HG03064 (cell line): ENCODE data around the gene KLHL7.

Experiments
- ATAC-seq: cut with Tn5 transposase; IDR thresholded peaks from one replicate; pipeline ENCODE4 v1.9.1; 2021; ENCODE audit warnings: low read depth; ENCODE audit not compliant: unreplicated experiment

Gene KLHL7, protein sequence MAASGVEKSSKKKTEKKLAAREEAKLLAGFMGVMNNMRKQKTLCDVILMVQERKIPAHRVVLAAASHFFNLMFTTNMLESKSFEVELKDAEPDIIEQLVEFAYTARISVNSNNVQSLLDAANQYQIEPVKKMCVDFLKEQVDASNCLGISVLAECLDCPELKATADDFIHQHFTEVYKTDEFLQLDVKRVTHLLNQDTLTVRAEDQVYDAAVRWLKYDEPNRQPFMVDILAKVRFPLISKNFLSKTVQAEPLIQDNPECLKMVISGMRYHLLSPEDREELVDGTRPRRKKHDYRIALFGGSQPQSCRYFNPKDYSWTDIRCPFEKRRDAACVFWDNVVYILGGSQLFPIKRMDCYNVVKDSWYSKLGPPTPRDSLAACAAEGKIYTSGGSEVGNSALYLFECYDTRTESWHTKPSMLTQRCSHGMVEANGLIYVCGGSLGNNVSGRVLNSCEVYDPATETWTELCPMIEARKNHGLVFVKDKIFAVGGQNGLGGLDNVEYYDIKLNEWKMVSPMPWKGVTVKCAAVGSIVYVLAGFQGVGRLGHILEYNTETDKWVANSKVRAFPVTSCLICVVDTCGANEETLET

DNA sequence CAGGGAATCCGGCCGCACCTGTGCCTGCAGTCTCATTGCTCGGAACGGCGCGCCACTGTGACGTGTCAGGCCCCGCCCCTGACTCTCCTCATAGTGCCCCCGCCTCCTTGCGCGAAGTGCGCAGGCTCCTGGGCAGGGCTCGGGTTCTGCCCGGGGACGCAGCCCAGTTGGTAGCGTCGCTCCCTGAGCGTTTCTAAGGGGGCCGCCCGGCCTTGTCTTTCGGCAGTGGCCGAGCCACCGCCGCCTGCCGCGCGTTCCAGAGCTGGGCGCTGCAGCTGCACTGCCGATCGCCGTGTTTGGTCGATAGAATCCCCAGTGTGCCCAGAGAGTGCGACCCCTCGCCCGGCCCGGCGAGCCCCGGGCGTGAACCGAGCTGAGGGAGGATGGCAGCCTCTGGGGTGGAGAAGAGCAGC, at the start of gene KLHL7:
KLHL7 (plus strand) TSS at position 142 of the 413 bp plus-strand sequence; CDS start at position 384, 242 bp downstream.
- peak; percentile 97 for ATAC-seq

DNA sequence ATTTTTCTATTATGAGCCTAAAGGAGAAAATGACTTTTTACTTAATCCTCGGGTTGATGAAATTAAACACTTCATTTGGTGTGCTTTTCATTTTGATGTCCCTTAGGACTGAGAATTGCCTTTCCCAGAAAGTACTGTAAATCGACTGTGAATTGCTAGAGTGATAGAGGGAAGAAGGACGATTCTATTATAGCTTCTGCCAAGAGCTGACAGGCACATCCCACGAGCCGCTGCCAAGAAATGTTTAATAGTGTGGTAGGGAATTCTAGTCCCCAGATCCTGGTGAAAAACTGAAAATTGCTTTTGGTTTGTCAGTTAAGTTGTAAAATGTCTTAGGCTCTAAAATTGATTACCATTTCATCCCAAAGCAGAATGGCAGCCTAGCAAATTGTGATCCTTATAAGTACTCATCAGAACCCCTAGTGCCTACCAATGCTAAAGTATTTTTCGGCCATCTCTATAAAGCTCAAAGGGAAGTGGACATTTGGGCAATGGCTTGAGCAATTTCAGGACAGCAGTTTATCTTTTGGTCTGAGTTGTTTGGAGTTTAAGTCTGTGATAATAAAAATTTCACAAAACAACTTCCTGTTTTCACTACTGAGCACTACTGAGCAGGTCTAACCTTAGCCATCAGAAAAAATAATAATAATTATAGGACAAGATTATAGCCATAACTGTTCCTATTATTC, 47.0 kb upstream of the KLHL7 start:
- ATAC-seq = no peak

DNA sequence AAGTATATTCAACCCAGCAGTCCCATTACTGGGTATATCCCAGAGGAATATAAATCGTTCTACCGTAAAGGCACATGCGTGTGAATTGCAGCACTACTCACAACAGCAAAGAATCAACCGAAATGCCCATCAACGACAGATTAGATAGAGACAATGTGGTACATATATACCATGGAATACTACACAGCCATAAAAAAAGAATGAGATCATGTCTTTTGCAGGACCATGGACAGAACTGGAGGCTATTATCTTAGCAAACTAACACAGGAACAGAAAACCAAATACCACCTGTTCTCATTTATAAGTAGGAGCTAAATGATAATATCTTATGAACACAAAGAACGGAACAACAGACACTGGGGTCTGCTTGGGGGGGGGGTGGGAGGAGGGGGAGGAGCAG, 44.3 kb upstream of the KLHL7 start:
- no peak for ATAC-seq

DNA sequence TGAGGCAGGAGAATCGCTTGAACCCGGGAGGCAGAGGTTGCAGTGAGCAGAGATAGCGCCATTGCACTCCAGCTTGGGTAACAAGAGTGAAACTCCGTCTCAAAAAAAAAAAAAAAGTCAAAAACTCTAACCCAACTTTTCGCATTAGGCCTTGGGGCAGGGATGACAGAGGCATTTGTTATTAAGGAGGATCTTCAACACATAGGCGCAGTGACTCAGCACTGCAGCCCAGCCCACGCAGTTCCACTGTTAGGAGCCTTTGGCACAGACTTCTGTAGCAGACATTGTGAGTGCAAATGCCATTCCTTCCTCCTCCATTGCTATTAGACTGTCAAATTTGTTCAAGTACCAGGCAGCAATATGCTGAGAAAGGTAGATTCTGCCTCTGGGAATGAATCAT, 43.1 kb upstream of the KLHL7 start:
- no peak for ATAC-seq

DNA sequence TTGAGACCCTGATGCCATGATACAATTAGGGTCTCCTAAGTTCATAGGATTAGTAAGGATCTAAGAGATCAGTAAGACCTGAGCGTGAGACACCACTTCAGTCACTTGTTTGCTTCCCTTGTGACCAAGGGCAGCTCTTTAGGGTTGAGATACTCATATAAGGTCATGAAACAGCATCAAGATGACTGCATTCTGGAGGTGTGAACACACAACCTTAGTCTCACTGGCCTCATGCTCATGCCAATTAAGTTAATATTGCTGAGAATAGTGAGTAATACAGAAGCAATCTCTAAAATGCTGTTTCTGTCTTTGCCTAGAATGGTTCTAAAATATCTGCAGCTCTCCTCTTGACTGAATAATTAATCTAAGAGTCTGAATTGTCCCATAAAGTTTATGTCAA, 39.6 kb upstream of the KLHL7 start:
- no peak for ATAC-seq

DNA sequence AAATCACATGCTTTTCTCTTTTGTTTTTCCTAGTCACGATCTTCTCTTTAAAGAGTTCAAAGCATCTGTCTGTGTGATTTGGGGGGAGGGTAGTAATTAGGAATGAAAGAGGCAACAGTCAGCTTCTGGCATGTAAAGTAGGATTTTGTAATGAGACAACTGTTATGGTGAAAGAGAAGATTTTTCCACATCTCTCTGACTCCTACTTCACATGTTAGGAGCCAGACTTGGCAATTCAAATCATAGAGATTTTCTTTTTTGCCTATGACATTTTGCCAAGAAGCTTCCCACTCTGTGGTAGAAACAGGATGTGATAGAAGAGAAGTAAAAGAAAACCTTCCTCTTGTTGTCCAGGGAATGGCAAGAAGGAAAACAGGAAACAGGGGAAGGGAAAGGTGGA, 38.3 kb upstream of the KLHL7 start:
- ATAC-seq = no peak

DNA sequence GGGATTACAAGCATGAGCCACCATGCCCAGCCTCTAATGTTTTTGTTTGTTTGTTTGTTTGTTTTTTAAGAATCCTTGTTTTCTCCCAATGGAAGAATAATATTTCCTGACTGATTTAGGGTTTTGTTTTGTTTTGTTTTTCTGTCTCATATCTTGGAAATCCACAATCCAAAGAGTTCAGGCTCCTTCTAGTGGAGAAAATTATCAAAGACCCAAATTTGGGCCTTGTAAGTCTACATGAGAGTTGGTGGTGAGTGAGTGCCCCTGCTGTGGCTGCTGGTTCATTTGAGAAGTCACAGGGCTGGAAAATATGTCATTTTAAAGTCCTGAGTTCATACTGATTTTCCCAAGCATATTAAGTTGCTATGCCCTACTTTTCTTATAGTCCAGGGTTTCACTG, 33.5 kb upstream of the KLHL7 start:
- no peak for ATAC-seq

DNA sequence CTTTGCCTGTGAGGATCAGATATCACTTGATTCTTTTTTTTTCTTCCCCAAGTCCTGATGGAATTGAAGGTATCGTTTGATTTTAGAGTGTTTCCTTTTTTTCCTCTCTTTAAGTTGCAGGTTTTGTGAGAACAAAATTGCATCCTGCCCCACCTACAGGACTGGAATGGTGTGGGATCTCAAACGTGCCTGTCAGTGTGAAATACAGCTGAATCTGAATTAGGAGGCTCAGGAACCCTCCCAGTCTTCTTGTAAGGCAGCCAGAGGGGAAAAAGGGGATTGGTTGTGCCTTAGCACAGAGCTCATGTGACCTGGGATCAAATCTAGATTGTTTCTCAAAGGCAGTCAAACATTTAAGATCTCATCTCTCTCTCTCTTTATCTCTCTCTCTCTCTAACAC, 32.7 kb upstream of the KLHL7 start:
- no peak for ATAC-seq

DNA sequence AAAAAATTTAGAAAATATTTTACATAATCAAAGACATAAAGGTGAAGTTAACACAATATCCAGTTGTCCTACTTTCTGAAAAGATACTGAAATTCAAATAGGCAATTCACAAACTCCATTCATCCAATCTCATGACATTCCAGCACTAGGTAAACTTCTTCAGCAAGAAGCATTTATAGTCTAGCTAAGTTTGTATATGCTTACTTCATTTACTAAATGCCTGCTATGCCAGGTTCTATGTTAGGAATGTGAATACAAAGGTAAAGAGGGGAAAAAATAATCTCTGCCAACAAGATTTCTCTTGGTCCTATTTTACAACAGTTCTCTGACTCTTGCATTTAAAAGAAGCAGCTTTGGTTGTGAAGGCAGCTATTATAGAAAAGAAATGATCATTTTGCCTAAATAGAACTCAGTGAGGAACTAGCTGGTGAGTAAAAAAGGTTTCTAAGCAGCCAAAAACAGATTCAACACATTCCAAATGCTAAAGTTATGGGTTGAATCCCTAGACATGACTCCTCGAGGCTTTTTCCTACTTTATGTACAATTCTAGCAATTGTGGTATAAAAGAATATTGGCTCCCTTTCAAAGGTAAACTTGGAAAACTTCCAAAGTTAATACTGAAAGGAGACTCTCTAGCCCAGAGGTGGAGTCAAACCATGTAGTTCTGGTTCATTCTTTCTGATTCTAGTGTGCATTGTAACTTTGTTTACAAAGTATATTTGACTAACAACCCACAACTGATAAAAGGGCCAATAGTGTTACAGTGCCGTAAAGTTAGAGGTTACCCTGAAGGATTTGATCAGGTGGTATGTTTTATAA, 30.9 kb upstream of the KLHL7 start:
- no peak for ATAC-seq

DNA sequence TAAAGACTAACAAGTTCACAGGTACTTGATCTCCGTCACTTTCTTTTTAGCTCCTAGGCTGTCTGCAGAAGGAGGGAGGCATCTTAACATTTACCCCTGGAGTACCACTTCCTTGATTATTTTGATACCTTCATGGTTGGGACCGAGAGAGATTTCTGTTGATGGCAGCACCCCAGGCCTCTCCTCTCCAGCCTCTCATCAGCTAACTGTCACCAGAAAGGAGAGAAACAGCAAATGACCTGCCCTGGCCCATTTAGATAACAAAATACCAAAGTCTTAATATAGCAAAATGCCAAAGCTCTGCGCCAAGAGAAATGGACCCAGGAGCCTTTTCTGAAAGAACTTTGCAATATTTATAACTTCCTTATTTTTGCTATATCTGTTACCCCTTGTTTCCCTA, 30.0 kb upstream of the KLHL7 start:
- ATAC-seq = no peak

DNA sequence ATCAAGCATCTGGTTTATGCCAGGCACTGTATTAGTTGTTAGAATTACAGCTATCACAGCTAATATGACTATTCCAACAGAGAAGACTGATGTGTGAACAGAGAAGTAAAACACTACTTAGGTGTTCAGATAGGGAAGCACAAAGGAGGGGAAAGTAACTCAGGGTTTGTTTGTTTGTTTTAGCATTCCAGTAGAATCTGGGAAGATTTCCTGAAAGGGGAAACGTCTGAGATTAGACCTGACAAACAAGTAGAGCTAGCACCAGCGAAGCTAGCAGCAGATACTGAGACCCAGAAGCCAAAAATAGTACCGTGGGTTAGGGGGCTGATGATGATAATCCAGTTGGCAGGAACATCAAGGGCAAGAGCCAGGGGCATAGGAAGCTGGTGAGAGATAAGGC, 28.8 kb upstream of the KLHL7 start:
- ATAC-seq = no peak

DNA sequence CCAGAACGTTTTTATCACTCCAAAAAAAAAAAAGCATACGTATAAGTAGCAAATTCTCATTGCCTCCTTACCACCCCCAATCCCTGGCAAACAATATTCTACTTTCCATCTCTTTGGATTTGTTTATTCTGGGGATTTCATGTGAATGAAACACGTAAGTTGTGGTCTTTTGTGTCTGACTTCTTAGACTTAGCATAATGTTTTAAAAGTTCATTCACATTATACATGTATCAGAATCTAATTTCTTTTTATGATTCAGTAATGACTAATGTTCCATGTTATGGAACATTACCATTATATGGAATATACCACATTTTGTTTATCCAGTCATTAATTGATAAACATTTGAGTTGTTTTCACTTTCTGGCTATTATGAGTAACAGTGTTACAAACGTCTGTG, 12.5 kb upstream of the KLHL7 start:
- ATAC-seq = no peak

DNA sequence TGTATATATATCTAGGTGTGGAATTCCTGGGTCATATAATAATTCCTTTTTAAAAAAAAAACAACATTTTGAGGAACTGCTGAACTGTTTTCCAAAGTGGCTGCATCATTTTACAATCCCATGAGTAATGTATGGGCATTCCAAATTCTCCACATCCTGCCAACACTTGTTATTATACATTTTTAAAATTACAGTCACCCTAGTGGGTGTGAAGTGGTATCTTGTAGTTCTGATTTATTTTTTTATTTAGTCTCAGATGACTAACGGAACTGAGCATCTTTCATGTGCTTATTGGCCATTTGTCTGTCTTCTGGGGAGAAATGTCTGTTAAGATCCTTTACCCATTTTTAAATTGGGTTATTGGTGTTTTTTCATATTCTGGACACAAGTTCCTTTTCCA, 12.0 kb upstream of the KLHL7 start:
- ATAC-seq = no peak

DNA sequence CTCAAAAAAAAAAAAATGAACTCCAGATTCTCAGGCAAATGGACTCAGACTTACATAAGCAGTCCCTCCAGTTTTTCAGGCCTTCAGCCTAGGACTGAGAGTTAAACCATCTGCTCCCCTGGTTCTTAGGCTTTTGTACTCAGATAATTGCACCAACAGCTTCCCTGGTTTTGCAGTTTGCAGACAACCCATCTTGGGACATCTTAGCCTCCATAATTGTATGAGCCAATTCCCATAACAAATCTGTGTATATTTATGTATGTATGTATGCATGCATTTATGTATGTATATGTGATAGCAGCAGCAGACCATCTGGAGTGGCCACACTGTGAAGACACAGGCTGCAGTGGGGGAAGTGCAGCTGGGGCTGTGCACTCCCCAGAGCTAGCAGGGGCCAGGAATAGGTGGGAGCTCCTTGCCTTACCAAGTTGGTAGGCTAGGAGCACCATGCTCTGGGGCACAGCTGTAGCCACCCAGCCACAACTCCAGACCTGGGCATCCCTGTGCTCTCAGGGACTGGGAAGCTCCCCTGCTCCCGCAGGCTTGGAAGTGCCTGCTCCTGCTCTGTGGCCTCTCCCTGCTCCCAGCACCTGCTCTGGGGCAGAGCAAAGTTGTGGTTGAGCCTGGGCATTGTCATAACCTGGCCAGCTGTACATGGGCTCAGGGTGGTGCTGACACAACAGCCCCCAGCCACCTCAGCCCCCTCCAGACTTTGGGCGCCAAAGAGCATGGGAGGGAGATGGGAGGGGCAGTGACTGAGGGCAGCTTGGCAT, 8.9 kb upstream of the KLHL7 start:
- no peak for ATAC-seq

DNA sequence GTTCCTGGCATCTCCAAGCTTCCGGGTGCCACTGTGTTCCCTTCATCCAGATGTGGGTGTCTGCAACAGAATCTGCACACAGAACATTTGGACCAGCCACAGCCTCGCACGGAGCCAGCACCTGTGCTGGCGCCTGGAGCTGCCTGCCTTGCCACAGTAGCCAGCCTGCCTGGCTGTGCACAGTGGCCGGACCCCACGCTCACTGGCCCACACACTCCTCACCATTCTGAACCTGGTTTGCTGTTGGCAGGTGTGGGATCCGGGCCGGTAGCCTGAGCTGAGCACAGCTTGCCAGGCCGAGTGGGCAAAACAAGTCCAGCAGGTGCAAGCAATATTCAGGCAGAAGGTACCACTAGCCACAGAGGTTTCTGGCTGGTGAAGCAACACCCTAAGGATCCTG, 7.6 kb upstream of the KLHL7 start:
- ATAC-seq = no peak

DNA sequence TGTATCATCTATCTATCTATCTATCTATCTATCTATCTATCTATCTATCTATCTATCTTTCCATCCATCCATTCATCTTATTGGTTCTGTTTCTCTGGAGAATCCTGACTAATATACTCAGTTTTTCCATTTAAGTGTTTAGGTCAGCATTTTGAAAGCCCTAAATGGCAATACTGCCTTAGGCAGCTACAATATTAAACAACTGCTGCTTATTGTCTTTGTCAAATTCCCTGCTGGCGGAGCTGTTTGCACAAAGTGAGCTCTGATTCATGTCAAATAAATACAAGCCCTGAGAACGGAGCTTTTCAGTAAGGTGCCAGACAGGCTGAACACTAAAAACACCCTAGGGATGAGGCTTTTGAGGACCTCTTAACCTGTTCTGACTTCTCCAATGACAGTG, 7.1 kb upstream of the KLHL7 start:
- no peak for ATAC-seq

DNA sequence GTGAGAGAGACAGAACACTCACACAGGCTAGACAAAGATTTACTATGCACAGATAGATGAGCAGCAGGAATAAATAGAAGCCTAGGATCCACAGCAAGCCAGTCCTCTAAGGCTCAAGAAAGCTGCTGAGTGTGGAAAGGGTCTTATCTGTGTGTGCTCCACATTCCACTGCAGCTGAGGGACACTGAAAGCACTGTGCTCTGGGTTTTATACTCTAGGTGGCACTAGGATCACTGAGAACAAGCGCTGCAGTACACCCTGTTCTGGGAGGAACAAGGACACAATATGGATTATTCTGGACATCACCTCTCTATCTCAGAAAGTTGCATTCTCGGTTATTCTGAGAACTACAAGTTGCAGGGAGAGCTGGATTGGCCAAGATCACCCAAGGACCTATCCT, 4.9 kb upstream of the KLHL7 start:
- no peak for ATAC-seq

DNA sequence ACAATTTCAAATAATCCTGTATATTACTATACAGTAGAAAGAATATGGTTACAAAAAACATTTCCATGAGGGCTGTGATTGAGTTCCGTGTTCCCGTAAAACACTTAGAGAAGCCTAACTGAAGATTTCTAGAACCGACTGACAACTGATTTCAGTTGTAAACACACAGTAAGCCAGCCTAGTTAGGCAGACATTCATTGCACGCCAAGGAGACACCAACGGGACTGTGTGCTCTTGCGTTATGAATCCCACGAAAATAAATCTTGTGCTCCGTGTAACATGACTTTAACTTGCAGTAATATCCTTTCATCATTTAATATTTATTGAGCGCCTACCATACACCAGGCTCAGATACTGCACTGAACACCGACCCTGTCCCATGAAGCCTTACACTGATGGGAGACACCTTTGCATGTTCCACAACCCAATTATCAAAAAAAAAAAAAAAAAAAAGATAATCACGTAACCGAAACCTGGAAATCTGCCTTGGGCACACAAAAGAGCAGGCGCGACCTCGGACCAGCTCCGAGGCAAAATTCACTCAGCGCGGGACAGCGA, 420 bp upstream of the KLHL7 start:
- peak; percentile 15 for ATAC-seq

DNA sequence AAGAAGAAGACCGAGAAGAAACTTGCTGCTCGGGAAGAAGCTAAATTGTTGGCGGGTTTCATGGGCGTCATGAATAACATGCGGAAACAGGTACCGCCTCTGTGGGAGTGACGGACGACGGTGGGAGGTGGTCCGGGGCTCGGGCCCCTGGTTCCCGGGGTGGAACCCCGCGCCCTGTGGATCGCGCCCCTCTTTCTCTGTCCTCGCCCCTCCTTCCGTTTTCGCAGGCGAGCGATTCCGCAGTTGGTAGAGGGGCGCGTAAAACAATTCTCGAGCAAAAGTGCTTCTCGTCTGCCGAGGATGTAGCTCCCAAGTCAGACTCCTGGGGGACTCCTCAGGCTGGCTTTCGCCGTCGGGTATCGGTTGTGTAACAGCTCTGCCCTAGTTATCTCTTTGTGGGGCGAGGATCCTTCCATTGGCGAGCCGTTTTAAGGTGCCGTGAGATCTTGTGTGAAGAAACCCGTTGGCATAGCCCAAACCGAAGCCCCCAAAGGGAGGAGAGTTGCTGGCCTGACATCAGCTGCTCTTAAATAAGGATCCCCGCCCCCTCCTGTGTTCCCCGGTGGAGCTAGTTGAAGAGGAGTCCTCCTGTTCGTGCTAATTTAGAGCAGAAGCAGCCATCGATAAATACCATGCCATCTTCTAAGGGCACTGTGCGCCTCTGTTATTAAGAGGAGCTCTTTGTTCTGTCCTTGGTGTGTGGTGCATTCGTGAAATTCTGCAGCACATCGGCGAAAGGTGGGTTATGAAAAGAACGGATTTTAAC, 655 bp downstream of the KLHL7 start:
- ATAC-seq = peak; percentile 33
